Osteoblast (primary cell): ENCODE measurements around the gene IL20RA. TPM values are rescaled to one million over a fixed set of nuclear protein-coding genes. Genes with fewer than 3 reads are reported as not detected.

Source experiments
- DNase-seq: peaks from one replicate; pipeline ENCODE4 v3.0.0; 2011; ENCODE audit warnings: low spot score, mixed read lengths; ENCODE audit not compliant: insufficient read length; ENCODE audit errors: missing footprints
- H2AFZ ChIP-seq: 2 replicates; pipeline ENCODE4 v1.6.0; 2011; ENCODE audit warnings: mild to moderate bottlenecking, low read length
- H3K27ac ChIP-seq: 2 replicates; pipeline ENCODE4 v1.5.1; 2011; ENCODE audit warnings: mild to moderate bottlenecking, low read depth, low read length, moderate library complexity
- H3K27me3 ChIP-seq: 2 replicates; pipeline ENCODE4 v1.6.0; 2012; ENCODE audit warnings: mild to moderate bottlenecking, control low read depth, inconsistent platforms, low read length, moderate library complexity; ENCODE audit not compliant: insufficient read depth
- H3K36me3 ChIP-seq: 2 replicates; pipeline ENCODE4 v1.5.1; 2011; ENCODE audit warnings: mild to moderate bottlenecking, low read length, control low read depth, moderate library complexity; ENCODE audit not compliant: insufficient read depth
- H3K4me1 ChIP-seq: 2 replicates; pipeline ENCODE4 v1.5.1; 2011; ENCODE audit warnings: mild to moderate bottlenecking, low read length, control low read depth, moderate library complexity; ENCODE audit not compliant: insufficient read depth
- H3K4me2 ChIP-seq: 2 replicates; pipeline ENCODE4 v1.6.0; 2011; ENCODE audit warnings: mild to moderate bottlenecking, low read length; ENCODE audit not compliant: insufficient read depth
- H3K4me3 ChIP-seq: fragments of 200-600 bp; sonication (generic); 3 replicates; pipeline ENCODE4 v1.5.1; 2012; ENCODE audit warnings: mild to moderate bottlenecking, low read length, inconsistent platforms; ENCODE audit not compliant: insufficient read depth
- H3K79me2 ChIP-seq: 2 replicates; pipeline ENCODE4 v1.6.0; 2012; ENCODE audit warnings: mild to moderate bottlenecking, low read length, control low read depth, inconsistent platforms; ENCODE audit not compliant: insufficient read depth
- H3K9me3 ChIP-seq: 2 replicates; pipeline ENCODE4 v1.5.1; 2011; ENCODE audit warnings: low read depth, low read length, control low read depth
- H4K20me1 ChIP-seq: 2 replicates; pipeline ENCODE4 v1.6.0; 2012; ENCODE audit warnings: mild to moderate bottlenecking, low read length, control low read depth; ENCODE audit not compliant: insufficient read depth
- total RNA-seq: library from RNA; depleted of rRNA; stranded (reverse); fragments of >200 nt; gene quantifications from 2 replicates; pipeline ENCODE4 v1.2.3, GENCODE V29; 2012
- TF ChIP-seq, protein P1 (sequence below): IDR thresholded peaks from 2 replicates; pipeline ENCODE4 v1.5.1; 2011; ENCODE audit warnings: mild to moderate bottlenecking, low read depth, low read length, moderate library complexity; ENCODE audit errors: extremely low read depth

IL20RA gene
- total RNA-seq, 1 donor = 0.36 TPM

DNA sequence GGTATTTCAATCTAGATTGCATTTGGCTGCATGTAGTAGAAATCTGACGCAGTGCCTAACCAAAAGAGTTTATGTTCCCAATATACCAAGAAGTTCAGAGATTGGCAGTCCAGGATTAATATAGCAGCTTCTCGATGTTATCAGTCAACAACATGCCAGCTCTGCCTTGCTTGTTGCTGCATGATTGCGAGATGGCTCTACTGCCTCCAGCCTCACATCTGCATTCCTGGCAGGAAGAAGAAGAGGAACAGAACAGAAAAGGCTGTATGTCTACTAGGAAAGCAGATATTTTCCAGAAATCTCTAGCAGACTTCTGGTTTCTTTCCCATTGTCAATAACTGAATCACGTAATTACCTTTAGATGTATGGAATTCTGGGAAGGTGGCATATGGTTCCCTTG is 61.8 kb downstream of the IL20RA start:
- no peaks in the 10 kb centered on the region for H3K36me3 ChIP-seq
- no peaks in the 10 kb centered on the region for H3K4me1 ChIP-seq
- TF ChIP-seq, protein P1, sequence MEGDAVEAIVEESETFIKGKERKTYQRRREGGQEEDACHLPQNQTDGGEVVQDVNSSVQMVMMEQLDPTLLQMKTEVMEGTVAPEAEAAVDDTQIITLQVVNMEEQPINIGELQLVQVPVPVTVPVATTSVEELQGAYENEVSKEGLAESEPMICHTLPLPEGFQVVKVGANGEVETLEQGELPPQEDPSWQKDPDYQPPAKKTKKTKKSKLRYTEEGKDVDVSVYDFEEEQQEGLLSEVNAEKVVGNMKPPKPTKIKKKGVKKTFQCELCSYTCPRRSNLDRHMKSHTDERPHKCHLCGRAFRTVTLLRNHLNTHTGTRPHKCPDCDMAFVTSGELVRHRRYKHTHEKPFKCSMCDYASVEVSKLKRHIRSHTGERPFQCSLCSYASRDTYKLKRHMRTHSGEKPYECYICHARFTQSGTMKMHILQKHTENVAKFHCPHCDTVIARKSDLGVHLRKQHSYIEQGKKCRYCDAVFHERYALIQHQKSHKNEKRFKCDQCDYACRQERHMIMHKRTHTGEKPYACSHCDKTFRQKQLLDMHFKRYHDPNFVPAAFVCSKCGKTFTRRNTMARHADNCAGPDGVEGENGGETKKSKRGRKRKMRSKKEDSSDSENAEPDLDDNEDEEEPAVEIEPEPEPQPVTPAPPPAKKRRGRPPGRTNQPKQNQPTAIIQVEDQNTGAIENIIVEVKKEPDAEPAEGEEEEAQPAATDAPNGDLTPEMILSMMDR = no peak
- no peak for DNase-seq
- no peaks in the 10 kb centered on the region for H4K20me1 ChIP-seq
- H3K9me3 ChIP-seq = no peaks in the 10 kb centered on the region
- no peak overlapping the region for H2AFZ ChIP-seq
- H3K4me2 ChIP-seq = no peak overlapping the region
- no peak overlapping the region for H3K4me3 ChIP-seq
- no peak overlapping the region for H3K27ac ChIP-seq
- H3K79me2 ChIP-seq = no peaks in the 10 kb centered on the region
- peaks cover 8% of the 10 kb centered on the region for H3K27me3 ChIP-seq

DNA sequence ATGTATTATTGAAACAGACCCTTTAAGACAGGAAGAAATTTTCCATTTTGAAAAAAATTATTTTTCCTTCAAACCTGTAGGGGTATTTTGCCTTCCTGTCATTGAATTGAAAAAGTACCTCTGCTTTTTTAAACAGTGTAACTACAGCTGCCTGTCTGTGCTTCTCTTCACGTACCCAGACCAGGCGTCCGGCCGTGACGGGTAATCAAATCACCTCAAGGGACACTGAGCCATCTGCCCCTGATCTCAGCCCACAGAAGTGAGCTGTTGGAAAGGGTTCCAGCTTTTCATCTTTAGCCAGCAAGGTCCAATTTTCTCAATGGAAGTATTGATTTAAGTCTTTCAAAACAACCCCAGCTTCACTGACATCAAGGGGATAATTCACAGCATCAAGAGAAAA is 64.7 kb downstream of the IL20RA start:
- no peak overlapping the region for H3K4me2 ChIP-seq
- no peak overlapping the region for H3K4me3 ChIP-seq
- no peaks in the 10 kb centered on the region for H3K4me1 ChIP-seq
- H3K27ac ChIP-seq = no peak overlapping the region
- no peaks in the 10 kb centered on the region for H3K36me3 ChIP-seq
- TF ChIP-seq, protein P1 = no peak
- no peaks in the 10 kb centered on the region for H3K79me2 ChIP-seq
- H4K20me1 ChIP-seq = no peaks in the 10 kb centered on the region
- no peaks in the 10 kb centered on the region for H3K9me3 ChIP-seq
- peaks cover 8% of the 10 kb centered on the region for H3K27me3 ChIP-seq
- no peak for DNase-seq
- no peak overlapping the region for H2AFZ ChIP-seq

DNA sequence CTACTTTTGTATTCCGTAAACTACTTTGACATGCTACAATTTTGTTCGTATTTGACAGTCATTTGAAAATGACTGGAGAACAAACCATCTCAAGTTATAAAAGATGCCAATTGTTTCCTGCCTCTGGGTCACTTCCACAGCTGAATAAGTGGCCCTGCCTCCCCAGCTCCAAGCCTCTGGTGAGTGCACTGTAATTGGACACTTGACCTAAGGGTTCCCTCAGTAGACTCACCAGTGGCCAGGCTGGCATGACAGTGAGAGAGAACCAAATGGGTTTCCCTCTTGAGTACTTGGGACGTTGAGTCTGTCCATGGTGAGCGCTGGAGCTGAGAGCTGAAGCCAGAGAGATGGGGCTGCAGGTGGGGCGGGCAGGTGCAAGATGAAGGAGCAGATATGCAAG is 65.6 kb downstream of the IL20RA start:
- H3K9me3 ChIP-seq = no peaks in the 10 kb centered on the region
- TF ChIP-seq, protein P1 = no peak

DNA sequence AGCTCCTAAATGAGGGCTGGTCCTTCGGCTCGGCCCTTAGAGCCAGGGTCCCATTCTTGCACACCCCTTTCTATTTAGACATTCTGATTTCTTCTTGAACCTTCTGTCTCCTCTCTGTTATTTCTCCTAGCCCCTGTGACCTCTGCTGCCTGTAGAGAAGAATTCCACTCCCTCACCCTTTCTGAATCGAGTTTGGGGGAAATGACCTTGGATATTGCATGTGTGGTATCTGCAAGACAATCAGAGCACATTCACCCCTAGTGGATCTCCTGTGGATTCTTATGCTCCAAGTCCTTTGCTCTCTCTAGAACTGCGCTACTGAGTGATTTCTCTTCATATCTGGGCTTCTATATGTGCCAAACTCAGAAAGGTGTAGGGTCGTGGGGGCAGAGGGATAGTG is 67.7 kb downstream of the IL20RA start:
- H3K4me3 ChIP-seq = no peak overlapping the region
- TF ChIP-seq, protein P1 = no peak
- peaks cover 8% of the 10 kb centered on the region for H3K27me3 ChIP-seq
- H3K9me3 ChIP-seq = no peaks in the 10 kb centered on the region
- no peaks in the 10 kb centered on the region for H3K79me2 ChIP-seq
- no peak overlapping the region for H3K27ac ChIP-seq
- H4K20me1 ChIP-seq = no peaks in the 10 kb centered on the region
- no peak overlapping the region for H3K4me2 ChIP-seq
- H3K4me1 ChIP-seq = no peaks in the 10 kb centered on the region
- H3K36me3 ChIP-seq = no peaks in the 10 kb centered on the region
- DNase-seq = no peak
- no peak overlapping the region for H2AFZ ChIP-seq

More for the DNA sequence above, 65.6 kb downstream of the IL20RA start:
- no peaks in the 10 kb centered on the region for H3K79me2 ChIP-seq
- no peak overlapping the region for H3K4me2 ChIP-seq
- H3K36me3 ChIP-seq = no peaks in the 10 kb centered on the region
- no peaks in the 10 kb centered on the region for H3K4me1 ChIP-seq
- peaks cover 8% of the 10 kb centered on the region for H3K27me3 ChIP-seq
- H3K27ac ChIP-seq = no peak overlapping the region
- H2AFZ ChIP-seq = no peak overlapping the region
- H3K4me3 ChIP-seq = no peak overlapping the region
- H4K20me1 ChIP-seq = no peaks in the 10 kb centered on the region
- no peak for DNase-seq
